ENCODE measurements around the gene CLIP3.

The CLIP3 gene

GRCh38 chr19:35975608-35976214 is 57.0 kb downstream of the CLIP3 start:
- H3K36me3 ChIP-seq (ENCODE audit: insufficient read depth, insufficient read length, low read length): no peaks in the 10 kb centered on the region
- no peak for DNase-seq (ENCODE audit: low read depth, low spot score)
- peaks cover 2% of the 10 kb centered on the region for H3K4me1 ChIP-seq (ENCODE audit: insufficient read depth, insufficient read length)
- TF ChIP-seq ZNF274 (IDR thresholded peaks at IDR 0.05; ENCODE audit: low read depth, low read length) (no peak), YY1 (IDR thresholded peaks at IDR 0.05; ENCODE audit: insufficient read depth, insufficient read length) (no peak), SUZ12 (IDR thresholded peaks at IDR 0.05; ENCODE audit: extremely low read depth, insufficient read depth, insufficient read length) (no peak)
- no peak overlapping the region for H3K4me3 ChIP-seq (ENCODE audit: insufficient read length, low read depth)
- no peaks in the 10 kb centered on the region for H3K27me3 ChIP-seq (ENCODE audit: insufficient read depth, insufficient read length)
- no peak overlapping the region for H3K9ac ChIP-seq (ENCODE audit: insufficient read length, low read depth)
- no peaks in the 10 kb centered on the region for H3K9me3 ChIP-seq (ENCODE audit: insufficient read depth, low read length)

GRCh38 chr19:35973487-35973886 is 59.2 kb downstream of the CLIP3 start:
- no peaks in the 10 kb centered on the region for H3K36me3 ChIP-seq (ENCODE audit: insufficient read depth, insufficient read length, low read length)
- no peak for DNase-seq (ENCODE audit: low read depth, low spot score)
- no peak overlapping the region for H3K9ac ChIP-seq (ENCODE audit: insufficient read length, low read depth)
- TF ChIP-seq ZNF274 (IDR thresholded peaks at IDR 0.05; ENCODE audit: low read depth, low read length) (no peak), SUZ12 (IDR thresholded peaks at IDR 0.05; ENCODE audit: extremely low read depth, insufficient read depth, insufficient read length) (no peak), YY1 (IDR thresholded peaks at IDR 0.05; ENCODE audit: insufficient read depth, insufficient read length) (no peak)
- no peaks in the 10 kb centered on the region for H3K27me3 ChIP-seq (ENCODE audit: insufficient read depth, insufficient read length)
- H3K4me1 ChIP-seq (ENCODE audit: insufficient read depth, insufficient read length): no peaks in the 10 kb centered on the region
- no peaks in the 10 kb centered on the region for H3K9me3 ChIP-seq (ENCODE audit: insufficient read depth, low read length)
- H3K4me3 ChIP-seq (ENCODE audit: insufficient read length, low read depth): no peak overlapping the region

GRCh38 chr19:35966771-35967170 is 65.9 kb downstream of the CLIP3 start:
- DNase-seq (ENCODE audit: low read depth, low spot score): no peak

More at GRCh38 chr19:35966771-35967170, 65.9 kb downstream of the CLIP3 start:
- H3K9ac ChIP-seq (ENCODE audit: insufficient read length, low read depth): no peak overlapping the region
- TF ChIP-seq ZNF274 (IDR thresholded peaks at IDR 0.05; ENCODE audit: low read depth, low read length): no peak
- TF ChIP-seq SUZ12 (IDR thresholded peaks at IDR 0.05; ENCODE audit: extremely low read depth, insufficient read depth, insufficient read length): no peak
- no peak for TF ChIP-seq YY1 (IDR thresholded peaks at IDR 0.05; ENCODE audit: insufficient read depth, insufficient read length)
- no peaks in the 10 kb centered on the region for H3K9me3 ChIP-seq (ENCODE audit: insufficient read depth, low read length)
- no peak overlapping the region for H3K4me3 ChIP-seq (ENCODE audit: insufficient read length, low read depth)
- H3K4me1 ChIP-seq (ENCODE audit: insufficient read depth, insufficient read length): no peaks in the 10 kb centered on the region
- H3K27me3 ChIP-seq (ENCODE audit: insufficient read depth, insufficient read length): peaks cover 6% of the 10 kb centered on the region
- no peaks in the 10 kb centered on the region for H3K36me3 ChIP-seq (ENCODE audit: insufficient read depth, insufficient read length, low read length)

All from NT2/D1 (cell line).